ENCODE results near the gene RBM39.

DNA sequence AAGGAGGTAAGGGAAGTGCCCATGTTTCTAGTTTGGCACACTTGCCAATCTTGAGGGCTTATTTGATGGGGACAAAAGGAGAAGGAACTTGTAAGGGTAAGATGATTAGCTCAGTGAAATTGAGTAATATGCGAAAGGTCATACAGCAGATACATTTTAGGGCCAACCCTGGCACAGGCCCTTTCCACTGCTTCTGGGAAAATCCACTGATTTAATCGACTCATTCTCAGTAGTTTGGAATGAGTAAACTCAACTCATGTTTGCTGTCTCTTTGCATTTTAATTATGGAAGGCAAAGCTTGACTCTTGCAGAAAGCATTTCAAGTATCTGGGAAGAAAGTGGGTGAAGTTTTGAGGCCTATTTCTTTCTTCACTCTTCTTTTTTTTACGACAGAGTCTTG lies 49.8 kb upstream of the RBM39 start:
- TF ChIP-seq CTCF (IDR thresholded peaks at IDR 0.05; ENCODE audit: insufficient read depth, low read length, poor library complexity, severe bottlenecking) (no peak), EZH2phosphoT487 (conservative IDR thresholded peaks at IDR 0.05; ENCODE audit: low read length) (no peak)

All from SU-DHL-6 (cell line).